ENCODE results near the gene GEMIN5.

Gene GEMIN5

GRCh38 chr5:154858297-154858971 is 79.6 kb downstream of the GEMIN5 start, which contains the start of gene CNOT8:
CNOT8 (plus strand) TSS chr5:154858627; CDS start chr5:154863279, 4,652 bp downstream.
- Histone ChIP-seq H3K4me1 (ENCODE audit: control insufficient read depth, low read length) (peaks cover 42% of the 10 kb centered on the region), H3K36me3 (ENCODE audit: control insufficient read depth, low read length) (peaks cover 44% of the 10 kb centered on the region), H3K4me3 (ENCODE audit: low read length) (peak within 1 kb of the TSS; percentile 92), H3K79me2 (ENCODE audit: control insufficient read depth, low read length) (peaks cover 51% of the 10 kb centered on the region), H3K4me2 (ENCODE audit: low read length) (peak within 1 kb of the TSS; percentile 99), H3F3A (ENCODE audit: control insufficient read depth, insufficient read depth) (peaks cover 14% of the 10 kb centered on the region), H3K27ac (ENCODE audit: low read depth, low read length) (peak within 1 kb of the TSS; percentile 89), H3K9me2 (replicated peaks; ENCODE audit: control insufficient read depth, low read length) (no peaks in the 10 kb centered on the region), H4K20me1 (ENCODE audit: control insufficient read depth, insufficient read depth, low read depth, low read length) (peaks cover 30% of the 10 kb centered on the region), H3K27me3 (ENCODE audit: control insufficient read depth, low read length) (no peaks in the 10 kb centered on the region), H3K9me3 (ENCODE audit: control insufficient read depth, insufficient read depth, low read length) (no peaks in the 10 kb centered on the region)
- TF ChIP-seq CTCF (IDR thresholded peaks at IDR 0.05; ENCODE audit: low read depth, low read length, poor library complexity, severe bottlenecking) (no peak), EZH2phosphoT487 (IDR thresholded peaks at IDR 0.05; ENCODE audit: borderline replicate concordance, low read length) (no peak)

GRCh38 chr5:154857530-154858296 is 80.3 kb downstream of the GEMIN5 start:
- Histone ChIP-seq H4K20me1 (ENCODE audit: control insufficient read depth, insufficient read depth, low read depth, low read length) (peaks cover 26% of the 10 kb centered on the region), H3F3A (ENCODE audit: control insufficient read depth, insufficient read depth) (peaks cover 14% of the 10 kb centered on the region), H3K9me2 (replicated peaks; ENCODE audit: control insufficient read depth, low read length) (no peaks in the 10 kb centered on the region), H3K27ac (ENCODE audit: low read depth, low read length) (peak overlapping the region; percentile 89), H3K9me3 (ENCODE audit: control insufficient read depth, insufficient read depth, low read length) (no peaks in the 10 kb centered on the region), H3K4me2 (ENCODE audit: low read length) (peak overlapping the region; percentile 99), H3K4me1 (ENCODE audit: control insufficient read depth, low read length) (peaks cover 37% of the 10 kb centered on the region), H3K36me3 (ENCODE audit: control insufficient read depth, low read length) (peaks cover 37% of the 10 kb centered on the region), H3K79me2 (ENCODE audit: control insufficient read depth, low read length) (peaks cover 43% of the 10 kb centered on the region), H3K4me3 (ENCODE audit: low read length) (peak overlapping the region; percentile 92), H3K27me3 (ENCODE audit: control insufficient read depth, low read length) (no peaks in the 10 kb centered on the region)
- TF ChIP-seq CTCF (IDR thresholded peaks at IDR 0.05; ENCODE audit: low read depth, low read length, poor library complexity, severe bottlenecking) = peak; percentile 18
- TF ChIP-seq EZH2phosphoT487 (IDR thresholded peaks at IDR 0.05; ENCODE audit: borderline replicate concordance, low read length) = no peak

- Histone ChIP-seq H3K36me3 (ENCODE audit: control insufficient read depth, low read length) (no peaks in the 10 kb centered on the region), H3K4me3 (ENCODE audit: low read length) (no peak overlapping the region), H4K20me1 (ENCODE audit: control insufficient read depth, insufficient read depth, low read depth, low read length) (no peaks in the 10 kb centered on the region), H3K9me2 (replicated peaks; ENCODE audit: control insufficient read depth, low read length) (no peaks in the 10 kb centered on the region), H3F3A (ENCODE audit: control insufficient read depth, insufficient read depth) (0 out of 2 replicates have a peak, but pooled peaks cover 4% of the 10 kb centered on the region), H3K79me2 (ENCODE audit: control insufficient read depth, low read length) (no peaks in the 10 kb centered on the region), H3K27me3 (ENCODE audit: control insufficient read depth, low read length) (0 out of 2 replicates have a peak, but pooled peaks cover 2% of the 10 kb centered on the region), H3K27ac (ENCODE audit: low read depth, low read length) (no peak overlapping the region), H3K4me1 (ENCODE audit: control insufficient read depth, low read length) (no peaks in the 10 kb centered on the region), H3K4me2 (ENCODE audit: low read length) (no peak overlapping the region), H3K9me3 (ENCODE audit: control insufficient read depth, insufficient read depth, low read length) (no peaks in the 10 kb centered on the region)
- TF ChIP-seq EZH2phosphoT487 (IDR thresholded peaks at IDR 0.05; ENCODE audit: borderline replicate concordance, low read length) (no peak), CTCF (IDR thresholded peaks at IDR 0.05; ENCODE audit: low read depth, low read length, poor library complexity, severe bottlenecking) (no peak)
Measured at GRCh38 chr5:154851351-154851750, 86.7 kb downstream of the GEMIN5 start.
